ENCODE measurements around the gene FADD. TPM values are rescaled to one million over a fixed set of nuclear protein-coding genes. Genes with fewer than 3 reads are reported as not detected.

Gene FADD
- polyA plus RNA-seq, 1 donor from 2014 or later = 21.0 TPM

- Mint-ChIP-seq H3K27me3 (peaks cover 4% of the 10 kb centered on the region), H3K4me1 (no peaks in the 10 kb centered on the region), H3K27ac (no peak overlapping the region), H3K9me3 (peaks cover 0 to 4% (median 0%) of the 10 kb centered on the region in 3 donors), H3K36me3 (no peaks in the 10 kb centered on the region), H3K4me3 (no peak overlapping the region)
Observed at GRCh38 chr11:70230151-70230839, 27.2 kb downstream of the FADD start.

- Mint-ChIP-seq H3K27me3 (peaks cover 4% of the 10 kb centered on the region), H3K4me1 (no peaks in the 10 kb centered on the region), H3K9me3 (peaks cover 0 to 4% (median 0%) of the 10 kb centered on the region in 3 donors), H3K27ac (no peak overlapping the region), H3K36me3 (no peaks in the 10 kb centered on the region), H3K4me3 (no peak overlapping the region)
Observed at GRCh38 chr11:70230840-70231710, 28.0 kb downstream of the FADD start.

DNA sequence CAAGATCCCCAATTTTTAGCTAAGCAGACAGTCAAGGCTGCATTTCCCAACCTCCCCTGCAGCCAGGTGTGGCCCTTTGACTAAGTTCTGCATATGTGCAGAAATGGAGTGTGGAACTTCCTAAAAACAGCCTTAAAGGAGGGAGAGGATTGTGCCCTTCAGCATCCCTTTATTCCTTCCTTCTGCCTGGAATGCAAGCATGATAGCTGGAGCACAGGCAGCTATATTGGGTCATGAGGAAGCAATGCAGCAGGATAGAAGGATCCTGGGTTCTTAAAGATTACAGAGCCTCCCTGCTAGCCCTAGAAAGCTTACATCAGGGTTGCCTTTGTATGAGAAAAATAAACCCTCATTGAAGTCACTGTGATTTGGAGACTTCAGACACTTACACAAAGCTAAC is 29.9 kb downstream of the FADD start:
- Mint-ChIP-seq H3K27me3 (peaks cover 5% of the 10 kb centered on the region), H3K9me3 (peaks cover 0 to 4% (median 0%) of the 10 kb centered on the region in 3 donors), H3K36me3 (no peaks in the 10 kb centered on the region), H3K4me3 (no peak overlapping the region), H3K4me1 (no peaks in the 10 kb centered on the region), H3K27ac (no peak overlapping the region)

DNA sequence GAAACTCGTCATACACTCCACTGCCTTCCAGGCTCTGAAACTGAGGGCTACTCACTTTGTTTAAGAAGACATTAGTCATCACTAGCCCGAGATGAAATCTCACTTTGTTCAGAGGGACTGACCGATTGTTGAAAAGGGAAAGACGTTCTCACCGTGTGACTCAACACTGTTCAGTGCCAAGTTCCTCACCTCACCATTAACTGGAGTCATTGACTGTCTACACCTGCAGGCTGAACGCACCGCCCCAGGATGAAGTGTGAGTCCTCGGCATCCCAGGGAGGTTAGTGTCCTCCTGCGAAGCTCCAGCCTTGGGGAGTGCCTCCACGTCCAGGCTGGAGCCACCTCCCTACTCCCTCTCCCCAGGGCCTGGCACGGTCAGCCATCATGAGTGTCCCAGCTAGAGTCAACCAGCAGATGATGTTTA is 30.4 kb downstream of the FADD start:
- no peak overlapping the region for H3K4me3 Mint-ChIP-seq
- no peak overlapping the region for H3K27ac Mint-ChIP-seq
- H3K9me3 Mint-ChIP-seq = peaks cover 0 to 4% (median 0%) of the 10 kb centered on the region in 3 donors
- peaks cover 5% of the 10 kb centered on the region for H3K27me3 Mint-ChIP-seq
- H3K36me3 Mint-ChIP-seq = no peaks in the 10 kb centered on the region
- no peaks in the 10 kb centered on the region for H3K4me1 Mint-ChIP-seq

DNA sequence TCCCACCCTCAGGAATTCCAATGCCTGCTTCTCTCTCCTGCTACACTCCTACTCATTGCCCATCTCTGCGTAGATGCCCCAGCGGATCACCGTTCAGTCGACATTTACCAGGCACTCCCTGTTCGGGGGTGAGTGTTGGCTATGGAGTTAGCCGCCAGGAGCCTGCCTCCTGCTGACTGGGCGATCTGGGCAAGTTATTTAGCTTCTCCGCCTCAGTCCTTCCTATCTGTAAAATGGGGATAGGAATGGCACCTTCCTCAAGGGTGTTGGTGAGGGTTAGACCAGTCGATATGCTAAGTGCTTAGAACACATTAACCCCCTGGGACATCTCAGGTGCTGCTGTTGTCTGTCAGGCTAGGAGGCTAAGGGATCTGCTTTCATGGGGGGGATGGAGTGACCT is 30.9 kb downstream of the FADD start:
- Mint-ChIP-seq H3K9me3 (peaks cover 0 to 4% (median 0%) of the 10 kb centered on the region in 3 donors), H3K4me1 (no peaks in the 10 kb centered on the region), H3K36me3 (no peaks in the 10 kb centered on the region), H3K27me3 (peaks cover 5% of the 10 kb centered on the region), H3K27ac (no peak overlapping the region), H3K4me3 (no peak overlapping the region)

DNA sequence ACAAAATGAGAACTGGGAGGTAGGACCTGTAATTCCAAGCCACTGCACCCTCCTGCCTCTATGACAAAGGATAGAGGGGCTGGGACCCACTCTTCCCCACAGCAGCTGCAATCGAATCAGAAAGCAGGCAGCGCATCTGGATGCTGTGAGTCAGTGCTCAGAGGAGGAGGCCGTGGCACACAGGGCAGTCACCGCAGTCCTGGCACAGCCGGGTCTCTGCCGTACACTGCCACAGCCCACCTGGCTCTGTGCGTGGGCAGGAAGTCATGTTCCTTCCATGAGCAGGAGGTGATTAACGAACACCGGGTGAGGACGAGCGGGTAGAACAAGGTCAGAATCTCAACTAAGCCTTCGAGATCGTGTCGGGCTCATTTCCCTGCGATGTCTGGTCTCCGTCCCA is 37.2 kb downstream of the FADD start:
- H3K4me1 Mint-ChIP-seq = peaks cover 0 to 1% (median 0%) of the 10 kb centered on the region in 3 donors
- no peak overlapping the region for H3K27ac Mint-ChIP-seq
- no peak overlapping the region for H3K4me3 Mint-ChIP-seq

GRCh38 chr11:70241709-70242108 is 38.6 kb downstream of the FADD start:
- peaks cover 0 to 1% (median 0%) of the 10 kb centered on the region in 3 donors for H3K4me1 Mint-ChIP-seq
- H3K9me3 Mint-ChIP-seq = no peaks in the 10 kb centered on the region
- no peaks in the 10 kb centered on the region for H3K36me3 Mint-ChIP-seq
- peaks cover 2% of the 10 kb centered on the region for H3K27me3 Mint-ChIP-seq
- H3K27ac Mint-ChIP-seq = no peak overlapping the region
- H3K4me3 Mint-ChIP-seq = no peak overlapping the region

More for the DNA sequence above, 37.2 kb downstream of the FADD start:
- peaks cover 2% of the 10 kb centered on the region for H3K27me3 Mint-ChIP-seq
- no peaks in the 10 kb centered on the region for H3K9me3 Mint-ChIP-seq
- H3K36me3 Mint-ChIP-seq = no peaks in the 10 kb centered on the region

DNA sequence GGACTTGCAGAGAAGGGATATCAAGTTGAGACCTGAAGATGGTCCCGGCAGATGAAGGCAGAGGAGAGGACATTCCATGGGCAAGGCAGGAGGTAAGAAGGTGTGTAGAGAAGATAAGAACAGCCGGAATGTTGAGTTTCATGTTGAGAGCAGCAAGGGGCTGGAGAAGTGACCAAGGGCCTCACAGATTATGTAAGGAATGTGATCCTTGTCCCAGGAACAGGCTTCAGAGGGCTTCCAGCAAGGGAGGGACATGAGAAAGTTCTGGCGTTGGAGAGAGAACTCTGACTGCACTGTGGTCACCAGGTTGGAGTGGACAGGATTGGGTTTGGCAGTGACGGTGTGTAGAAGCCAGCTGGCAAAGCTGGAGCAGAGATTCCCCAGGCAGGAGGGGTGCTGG is 39.8 kb downstream of the FADD start:
- H3K4me1 Mint-ChIP-seq = peaks cover 0 to 1% (median 0%) of the 10 kb centered on the region in 3 donors
- H3K27ac Mint-ChIP-seq = no peak overlapping the region

GRCh38 chr11:70243912-70244652 is 41.0 kb downstream of the FADD start:
- no peaks in the 10 kb centered on the region for H3K9me3 Mint-ChIP-seq
- H3K4me1 Mint-ChIP-seq = peaks cover 0 to 1% (median 1%) of the 10 kb centered on the region in 3 donors
- no peaks in the 10 kb centered on the region for H3K27me3 Mint-ChIP-seq
- H3K27ac Mint-ChIP-seq = peak overlapping the region in 1 of 3 donors; percentile 24
- H3K36me3 Mint-ChIP-seq = no peaks in the 10 kb centered on the region
- no peak overlapping the region for H3K4me3 Mint-ChIP-seq

More for the DNA sequence above, 39.8 kb downstream of the FADD start:
- Mint-ChIP-seq H3K36me3 (no peaks in the 10 kb centered on the region), H3K9me3 (no peaks in the 10 kb centered on the region), H3K27me3 (peaks cover 1% of the 10 kb centered on the region), H3K4me3 (no peak overlapping the region)

GRCh38 chr11:70244698-70245097 is 41.6 kb downstream of the FADD start:
- H3K36me3 Mint-ChIP-seq = no peaks in the 10 kb centered on the region

DNA sequence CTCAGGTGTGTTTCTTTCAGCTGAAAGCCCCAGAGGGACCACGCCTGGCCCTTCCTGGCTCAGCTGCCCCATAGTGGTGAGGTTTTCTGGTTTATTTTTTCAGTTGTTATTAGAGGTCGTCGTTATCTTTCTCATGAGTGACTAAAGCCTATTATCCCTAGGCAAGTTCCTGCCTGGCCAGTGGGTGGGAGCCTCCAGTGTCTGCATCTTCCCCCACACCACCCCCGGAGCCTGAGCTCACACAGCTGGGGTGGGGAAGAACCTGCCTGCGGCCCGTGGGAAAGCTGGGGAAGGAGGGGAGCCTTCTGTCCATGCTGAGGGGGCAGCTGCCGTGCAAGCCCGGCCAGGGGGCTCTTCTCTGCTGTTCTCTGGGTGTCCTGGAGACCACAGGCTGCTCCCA is 43.1 kb downstream of the FADD start:
- Mint-ChIP-seq H3K9me3 (no peaks in the 10 kb centered on the region), H3K4me1 (peaks cover 0 to 1% (median 0%) of the 10 kb centered on the region in 3 donors), H3K36me3 (no peaks in the 10 kb centered on the region), H3K27ac (no peak overlapping the region), H3K4me3 (no peak overlapping the region), H3K27me3 (no peaks in the 10 kb centered on the region)

More at GRCh38 chr11:70244698-70245097, 41.6 kb downstream of the FADD start:
- no peak overlapping the region for H3K27ac Mint-ChIP-seq
- H3K27me3 Mint-ChIP-seq = no peaks in the 10 kb centered on the region
- no peaks in the 10 kb centered on the region for H3K9me3 Mint-ChIP-seq
- peaks cover 0 to 1% (median 0%) of the 10 kb centered on the region in 3 donors for H3K4me1 Mint-ChIP-seq
- no peak overlapping the region for H3K4me3 Mint-ChIP-seq

GRCh38 chr11:70247042-70247709 is 44.1 kb downstream of the FADD start:
- no peaks in the 10 kb centered on the region for H3K9me3 Mint-ChIP-seq
- no peaks in the 10 kb centered on the region for H3K36me3 Mint-ChIP-seq
- peak overlapping the region in 1 of 3 donors; percentile 85 for H3K27ac Mint-ChIP-seq
- H3K4me3 Mint-ChIP-seq = no peak overlapping the region
- H3K4me1 Mint-ChIP-seq = peaks cover 0 to 1% (median 0%) of the 10 kb centered on the region in 3 donors
- peaks cover 2% of the 10 kb centered on the region for H3K27me3 Mint-ChIP-seq

DNA sequence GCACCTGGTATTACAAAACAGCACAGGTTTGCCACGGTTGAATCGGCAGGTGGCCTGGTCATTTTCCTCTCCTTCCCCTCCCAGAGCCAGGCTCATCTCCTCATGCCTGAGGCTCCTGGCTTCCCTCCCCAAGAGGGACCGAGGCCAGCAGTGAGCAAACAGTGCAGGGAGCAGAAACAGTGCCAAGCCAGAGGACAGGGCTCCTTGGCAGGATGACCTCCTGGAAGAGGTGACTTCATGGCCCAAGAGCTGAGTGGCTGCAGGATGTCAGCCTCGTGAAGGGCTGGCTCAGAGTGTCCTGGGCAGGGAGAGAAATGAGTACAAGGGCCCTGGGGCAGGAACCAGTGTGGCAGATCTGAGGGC is 44.6 kb downstream of the FADD start:
- no peak overlapping the region for H3K4me3 Mint-ChIP-seq
- no peaks in the 10 kb centered on the region for H3K9me3 Mint-ChIP-seq
- H3K27ac Mint-ChIP-seq = no peak overlapping the region
- peaks cover under 1 to 4% (median 1%) of the 10 kb centered on the region in 3 donors for H3K4me1 Mint-ChIP-seq
- no peaks in the 10 kb centered on the region for H3K36me3 Mint-ChIP-seq
- H3K27me3 Mint-ChIP-seq = peaks cover 3% of the 10 kb centered on the region

- Mint-ChIP-seq H3K36me3 (no peaks in the 10 kb centered on the region), H3K9me3 (no peaks in the 10 kb centered on the region), H3K4me3 (no peak overlapping the region), H3K27me3 (peaks cover 10% of the 10 kb centered on the region), H3K4me1 (peaks cover 8 to 12% (median 10%) of the 10 kb centered on the region in 3 donors), H3K27ac (no peak overlapping the region)
Observed at GRCh38 chr11:70250876-70251658, 48.0 kb downstream of the FADD start.
